ENCODE data around the gene CYP19A1. TPM values are rescaled to one million over a fixed set of nuclear protein-coding genes. Genes with fewer than 3 reads are reported as not detected.

Gene CYP19A1
- total and polyA plus RNA-seq, 2 donors (not counting 1 experiment from before 2014, with no cell fraction given) = not detected

DNA sequence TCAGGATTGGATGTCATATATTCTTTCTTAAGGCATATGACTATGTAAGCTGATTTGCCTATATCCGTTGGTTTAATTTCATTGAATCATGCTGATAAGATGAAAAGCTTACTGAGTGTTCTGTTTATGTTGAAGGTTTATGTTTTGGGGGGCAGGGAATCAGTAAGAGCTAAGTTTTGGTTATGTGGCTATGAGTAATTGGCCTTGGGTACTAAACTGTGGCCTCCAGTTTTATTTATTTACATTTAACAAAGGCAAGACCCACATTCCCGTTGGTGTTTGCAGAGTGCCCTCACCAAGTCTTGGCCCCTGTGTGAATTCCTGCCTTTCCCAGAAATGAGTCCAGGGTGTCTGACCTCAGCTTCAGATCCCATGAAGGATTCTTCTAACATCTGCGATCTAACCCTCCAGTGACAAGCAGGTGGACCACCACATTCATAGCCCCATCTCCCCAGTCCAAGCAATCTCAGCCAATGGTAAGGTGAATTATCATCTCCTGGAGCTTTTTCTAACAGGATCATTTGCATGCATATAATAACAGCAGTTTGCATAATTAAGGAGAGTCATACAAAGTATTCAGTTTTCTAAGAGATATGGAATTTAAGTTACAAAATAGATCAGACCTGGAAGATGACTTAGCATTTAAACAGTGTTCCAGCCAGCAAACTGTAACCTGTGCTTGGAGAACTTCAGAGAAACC lies 30.5 kb upstream of the CYP19A1 start:
- Histone ChIP-seq H4K20me1 (ENCODE audit: control insufficient read depth, insufficient read depth, low read length, poor library complexity, severe bottlenecking) (no peaks in the 10 kb centered on the region), H3K79me2 (ENCODE audit: control insufficient read depth, insufficient read depth, low read length) (no peaks in the 10 kb centered on the region), H3K36me3 (replicated peaks in 1 of 2; ENCODE audit: control extremely low read depth in 1 of 2, control insufficient read depth in 1 of 2, extremely low read depth in 1 of 2, insufficient read depth in 2 of 2, low read length in 1 of 2) (no peaks in the 10 kb centered on the region), H3K27ac (ENCODE audit: low read length in 2 of 2) (no peak overlapping the region), H3K9me3 (ENCODE audit: control extremely low read depth in 1 of 3, control insufficient read depth in 2 of 3, insufficient read depth in 1 of 3, low read length in 2 of 3) (peaks cover 0 to 3% (median 0%) of the 10 kb centered on the region in 3 donors), H3K4me1 (ENCODE audit: control insufficient read depth in 2 of 2, insufficient read depth in 2 of 2, low read length in 2 of 2) (no peaks in the 10 kb centered on the region), H3K27me3 (replicated peaks in 1 of 4; ENCODE audit: control extremely low read depth in 1 of 4, control insufficient read depth in 3 of 4, insufficient read depth in 4 of 4, low read length in 3 of 4) (no peaks in the 10 kb centered on the region), H3K4me2 (replicated peaks; ENCODE audit: low read depth, low read length, poor library complexity, severe bottlenecking) (no peak overlapping the region), H3K4me3 (ENCODE audit: control extremely low read depth in 1 of 5, extremely low read depth in 1 of 5, insufficient read depth in 1 of 5, low read depth in 2 of 5, low read length in 4 of 5) (no peak overlapping the region), H3K9ac (ENCODE audit: low read length) (no peak overlapping the region), H2AFZ (ENCODE audit: insufficient read depth, low read depth, low read length, poor library complexity, severe bottlenecking) (no peak overlapping the region)
- Mint-ChIP-seq H3K4me3 (no peak overlapping the region), H3K27ac (no peak overlapping the region), H3K4me1 (no peaks in the 10 kb centered on the region), H3K9me3 (ENCODE audit: insufficient read depth) (no peaks in the 10 kb centered on the region), H3K27me3 (peaks cover 7% of the 10 kb centered on the region)
- no peak for DNase-seq
- 95% methylated on average over 2 of the region's 3 CpGs for WGBS (ENCODE audit: insufficient coverage)
- no peak for ATAC-seq (ENCODE audit: low read depth)
- ChIA-PET CTCF (no interaction called here), POLR2A (no interaction called here)
- TF ChIP-seq EZH2 (IDR thresholded peaks at IDR 0.05; ENCODE audit: borderline replicate concordance, insufficient read depth, low read depth, low read length, poor library complexity, severe bottlenecking) = no peak
- TF ChIP-seq, protein P1, sequence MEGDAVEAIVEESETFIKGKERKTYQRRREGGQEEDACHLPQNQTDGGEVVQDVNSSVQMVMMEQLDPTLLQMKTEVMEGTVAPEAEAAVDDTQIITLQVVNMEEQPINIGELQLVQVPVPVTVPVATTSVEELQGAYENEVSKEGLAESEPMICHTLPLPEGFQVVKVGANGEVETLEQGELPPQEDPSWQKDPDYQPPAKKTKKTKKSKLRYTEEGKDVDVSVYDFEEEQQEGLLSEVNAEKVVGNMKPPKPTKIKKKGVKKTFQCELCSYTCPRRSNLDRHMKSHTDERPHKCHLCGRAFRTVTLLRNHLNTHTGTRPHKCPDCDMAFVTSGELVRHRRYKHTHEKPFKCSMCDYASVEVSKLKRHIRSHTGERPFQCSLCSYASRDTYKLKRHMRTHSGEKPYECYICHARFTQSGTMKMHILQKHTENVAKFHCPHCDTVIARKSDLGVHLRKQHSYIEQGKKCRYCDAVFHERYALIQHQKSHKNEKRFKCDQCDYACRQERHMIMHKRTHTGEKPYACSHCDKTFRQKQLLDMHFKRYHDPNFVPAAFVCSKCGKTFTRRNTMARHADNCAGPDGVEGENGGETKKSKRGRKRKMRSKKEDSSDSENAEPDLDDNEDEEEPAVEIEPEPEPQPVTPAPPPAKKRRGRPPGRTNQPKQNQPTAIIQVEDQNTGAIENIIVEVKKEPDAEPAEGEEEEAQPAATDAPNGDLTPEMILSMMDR (IDR thresholded peaks at IDR 0.05) = no peak
- intact Hi-C loops (cut with micrococcal nuclease) = no loop called here

DNA sequence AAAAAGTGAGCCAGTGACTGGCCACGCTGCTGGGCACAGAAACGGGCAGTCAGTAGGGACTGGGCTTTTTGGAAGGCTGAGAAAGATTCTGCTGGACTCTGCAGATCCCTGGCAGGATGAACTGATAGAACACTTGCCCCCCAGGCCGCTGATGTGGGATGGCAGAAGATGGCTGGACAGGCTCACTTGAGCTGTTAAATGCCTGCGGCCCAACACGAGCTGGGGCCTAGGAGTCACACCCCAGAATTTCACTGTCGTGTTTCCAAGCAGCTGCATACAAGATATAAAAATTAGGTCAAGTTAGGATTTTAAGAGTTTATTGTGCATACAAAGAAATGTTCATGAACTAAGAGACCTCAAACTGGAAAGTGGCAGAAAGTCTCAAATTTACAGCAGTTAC lies 29.9 kb upstream of the CYP19A1 start:
- H3K27ac Mint-ChIP-seq = no peak overlapping the region

More for the DNA sequence above, 29.9 kb upstream of the CYP19A1 start:
- DNase-seq (no peak), ATAC-seq (ENCODE audit: low read depth) (no peak)
- TF ChIP-seq, protein P1 (IDR thresholded peaks at IDR 0.05) = no peak
- TF ChIP-seq EZH2 (IDR thresholded peaks at IDR 0.05; ENCODE audit: borderline replicate concordance, insufficient read depth, low read depth, low read length, poor library complexity, severe bottlenecking) = no peak
- Histone ChIP-seq H3K4me2 (replicated peaks; ENCODE audit: low read depth, low read length, poor library complexity, severe bottlenecking) (no peak overlapping the region), H3K4me3 (ENCODE audit: control extremely low read depth in 1 of 5, extremely low read depth in 1 of 5, insufficient read depth in 1 of 5, low read depth in 2 of 5, low read length in 4 of 5) (no peak overlapping the region), H2AFZ (ENCODE audit: insufficient read depth, low read depth, low read length, poor library complexity, severe bottlenecking) (no peak overlapping the region), H3K79me2 (ENCODE audit: control insufficient read depth, insufficient read depth, low read length) (no peaks in the 10 kb centered on the region), H3K9me3 (ENCODE audit: control extremely low read depth in 1 of 3, control insufficient read depth in 2 of 3, insufficient read depth in 1 of 3, low read length in 2 of 3) (no peaks in the 10 kb centered on the region), H3K27ac (ENCODE audit: low read length in 2 of 2) (no peak overlapping the region), H4K20me1 (ENCODE audit: control insufficient read depth, insufficient read depth, low read length, poor library complexity, severe bottlenecking) (no peaks in the 10 kb centered on the region), H3K27me3 (replicated peaks in 1 of 4; ENCODE audit: control extremely low read depth in 1 of 4, control insufficient read depth in 3 of 4, insufficient read depth in 4 of 4, low read length in 3 of 4) (no peaks in the 10 kb centered on the region), H3K4me1 (ENCODE audit: control insufficient read depth in 2 of 2, insufficient read depth in 2 of 2, low read length in 2 of 2) (no peaks in the 10 kb centered on the region), H3K9ac (ENCODE audit: low read length) (no peak overlapping the region), H3K36me3 (replicated peaks in 1 of 2; ENCODE audit: control extremely low read depth in 1 of 2, control insufficient read depth in 1 of 2, extremely low read depth in 1 of 2, insufficient read depth in 2 of 2, low read length in 1 of 2) (no peaks in the 10 kb centered on the region)
- Mint-ChIP-seq H3K4me3 (no peak overlapping the region), H3K27me3 (peaks cover 7% of the 10 kb centered on the region), H3K4me1 (no peaks in the 10 kb centered on the region), H3K9me3 (ENCODE audit: insufficient read depth) (no peaks in the 10 kb centered on the region)
- CTCF ChIA-PET = no interaction called here
- intact Hi-C loops (cut with micrococcal nuclease) = no loop called here
- POLR2A ChIA-PET = no interaction called here
- 98% methylated on average over 5 of the region's 6 CpGs for WGBS (ENCODE audit: insufficient coverage)
